Measurements from ENCODE around the gene ENO2.

GRCh38 chr12:6904280-6905276 lies 9.8 kb upstream of the ENO2 start, which contains the start of gene LRRC23:
- TF ChIP-seq CTCF (IDR thresholded peaks at IDR 0.05; ENCODE audit: low read depth, low read length) (no peak), EZH2phosphoT487 (IDR thresholded peaks at IDR 0.05; ENCODE audit: low read depth) (no peak)

Measured in OCI-LY3 (cell line).